T-helper 2 cell treated with Interferon-gamma antibody and Interleukin-4, amounts not matched to agents 100 ng/mL and 5 ng/mL, for 36 hours (primary cell): ENCODE measurements around the gene ALDH8A1. TPM values are rescaled to one million over a fixed set of nuclear protein-coding genes. Genes with fewer than 3 reads are reported as not detected.
"Not testable (repeated sequence)": the region's sequence is repeated elsewhere in the genome, so short reads cannot be mapped to it uniquely, and the experiment has no call there.

Source experiments
- intact Hi-C: fragments of 100-400 bp; cut with micrococcal nuclease; formaldehyde crosslinking; loops from one replicate; pipeline ENCODE4 v1.15.1; 2023
- total RNA-seq: library from RNA; stranded (reverse); gene quantifications from 2 replicates; pipeline ENCODE4 v1.2.3, GENCODE V29; 2022

Gene ALDH8A1
- total RNA-seq, 1 donor from 2014 or later = 2.7 TPM

- intact Hi-C loops = no loop called here
Observed at GRCh38 chr6:134918418-134918961, 31.4 kb downstream of the ALDH8A1 start.

DNA sequence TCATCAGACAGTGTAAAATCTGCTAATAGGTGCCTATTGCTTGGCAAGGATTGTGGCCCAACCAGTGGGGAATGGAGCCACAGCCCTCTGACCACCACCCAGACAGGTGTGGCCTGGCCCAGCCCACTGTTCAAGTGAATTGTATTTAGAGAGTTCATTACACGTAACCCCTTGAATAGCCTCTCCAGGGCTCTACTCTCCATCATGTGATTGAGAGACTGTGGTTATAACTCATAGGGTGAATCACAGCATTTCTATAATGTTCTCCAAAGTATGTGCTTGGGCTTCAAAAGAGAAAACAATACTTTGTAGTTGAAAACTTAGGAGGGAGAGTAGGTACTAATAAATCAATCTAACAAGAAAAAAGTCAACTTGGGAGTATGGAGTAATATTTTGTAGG, 38.4 kb downstream of the ALDH8A1 start:
- intact Hi-C loops = no loop called here

- intact Hi-C loops = no loop called here
Observed at GRCh38 chr6:134910593-134910935, 39.3 kb downstream of the ALDH8A1 start.

GRCh38 chr6:134909701-134910592, 40.0 kb downstream of the ALDH8A1 start:
- intact Hi-C loops = no loop called here

- intact Hi-C loops = no loop called here
Observed at GRCh38 chr6:134908906-134909516, 40.9 kb downstream of the ALDH8A1 start.

DNA sequence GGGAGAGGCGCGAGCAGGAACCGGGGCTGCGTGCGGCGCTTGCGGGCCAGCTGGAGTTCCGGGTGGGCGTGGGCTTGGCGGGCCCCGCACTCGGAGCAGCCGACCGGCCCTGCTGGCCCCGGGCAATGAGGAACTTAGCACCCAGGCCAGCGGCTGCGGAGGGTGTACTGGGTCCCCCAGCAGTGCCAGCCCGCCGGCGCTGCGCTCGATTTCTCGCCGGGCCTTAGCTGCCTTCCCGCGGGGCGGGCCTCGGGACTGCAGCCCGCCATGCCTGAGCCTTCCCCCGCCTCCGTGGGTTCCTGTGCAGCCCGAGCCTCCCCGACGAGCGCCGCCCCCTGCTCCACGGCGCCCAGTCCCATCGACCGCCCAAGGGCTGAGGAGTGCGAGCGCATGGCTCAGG, 45.2 kb downstream of the ALDH8A1 start:
- intact Hi-C loops = not testable (repeated sequence)

GRCh38 chr6:134903448-134903847, 46.5 kb downstream of the ALDH8A1 start:
- intact Hi-C loops = no loop called here

DNA sequence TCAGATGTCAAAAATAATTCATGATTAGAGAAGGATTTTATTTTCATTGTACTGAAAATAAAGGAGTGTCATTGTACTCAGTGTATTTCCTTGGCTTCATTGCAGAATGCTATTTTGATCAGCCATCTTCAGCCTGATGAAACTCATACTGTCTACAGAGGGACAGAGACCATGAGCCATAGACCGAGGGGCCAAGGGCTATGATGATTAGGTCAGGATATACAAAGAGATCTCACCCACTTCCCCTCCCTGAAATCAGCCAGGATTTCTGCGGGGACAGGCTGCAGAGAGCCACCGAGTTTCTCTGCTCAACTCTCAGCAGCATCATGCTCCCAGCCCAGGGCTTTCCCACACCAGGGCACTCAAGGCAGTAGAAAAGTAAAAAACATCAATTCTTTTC, 47.0 kb downstream of the ALDH8A1 start:
- intact Hi-C loops = no loop called here

DNA sequence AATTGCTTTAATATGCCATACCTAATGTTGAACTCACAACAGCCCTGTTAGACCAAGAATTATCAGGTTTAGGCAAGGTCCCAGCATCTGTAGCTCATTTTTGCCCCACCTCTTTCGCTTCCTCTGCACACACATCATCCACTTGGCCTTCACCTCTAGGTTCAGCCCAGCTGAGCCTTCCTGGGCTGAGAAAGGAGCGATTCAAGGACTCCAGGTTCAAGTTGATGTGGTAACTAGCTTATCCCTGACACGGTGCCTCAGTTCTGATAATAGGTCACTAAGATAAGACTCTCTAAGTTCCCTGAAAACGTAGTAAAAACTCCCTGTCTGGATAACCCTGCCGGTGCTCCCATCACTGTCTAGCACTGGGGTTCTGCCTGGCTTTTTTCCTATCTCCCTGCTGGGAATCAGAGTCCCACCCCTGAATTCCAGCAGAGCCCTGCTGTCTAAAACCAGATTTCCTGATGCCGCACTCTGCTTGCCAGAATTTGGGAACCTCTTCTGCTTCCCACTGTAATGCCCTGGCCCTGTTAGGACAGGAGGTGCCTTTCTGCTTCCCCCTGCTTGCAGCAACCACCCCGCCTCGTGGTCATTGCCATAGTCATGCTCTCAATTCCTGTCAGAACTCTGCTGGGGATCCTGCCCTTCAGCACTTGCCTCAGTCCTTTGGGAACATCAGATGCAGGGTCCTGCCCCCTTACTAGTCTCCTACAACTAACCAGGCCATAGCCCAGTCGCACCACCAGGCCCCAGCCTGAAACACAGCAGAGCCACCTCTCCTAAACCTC, 47.6 kb downstream of the ALDH8A1 start:
- intact Hi-C loops = no loop called here

GRCh38 chr6:134898575-134898974, 51.3 kb downstream of the ALDH8A1 start:
- intact Hi-C loops = no loop called here

GRCh38 chr6:134898166-134898565, 51.7 kb downstream of the ALDH8A1 start:
- intact Hi-C loops = not testable (repeated sequence)

GRCh38 chr6:134896910-134897309, 53.0 kb downstream of the ALDH8A1 start:
- intact Hi-C loops = no loop called here

DNA sequence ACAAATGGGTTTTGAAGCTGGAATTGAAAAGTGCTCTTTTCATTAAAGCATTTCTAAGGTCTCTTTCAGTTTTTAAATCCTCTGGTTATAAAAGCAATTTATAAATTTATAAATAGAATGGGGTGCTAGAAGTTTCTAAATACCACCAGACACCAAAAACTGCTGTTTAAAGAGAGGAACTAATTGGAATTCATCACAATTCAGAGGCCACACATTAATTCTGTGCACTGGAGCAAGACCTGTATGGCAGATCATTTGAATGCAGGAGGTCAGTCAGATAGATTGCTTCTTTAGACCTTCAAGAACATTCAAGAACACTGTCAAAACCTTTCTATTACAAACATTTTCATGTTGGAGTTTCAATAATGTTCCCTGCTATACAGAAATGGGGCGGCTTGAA, 55.1 kb downstream of the ALDH8A1 start:
- intact Hi-C loops = no loop called here

DNA sequence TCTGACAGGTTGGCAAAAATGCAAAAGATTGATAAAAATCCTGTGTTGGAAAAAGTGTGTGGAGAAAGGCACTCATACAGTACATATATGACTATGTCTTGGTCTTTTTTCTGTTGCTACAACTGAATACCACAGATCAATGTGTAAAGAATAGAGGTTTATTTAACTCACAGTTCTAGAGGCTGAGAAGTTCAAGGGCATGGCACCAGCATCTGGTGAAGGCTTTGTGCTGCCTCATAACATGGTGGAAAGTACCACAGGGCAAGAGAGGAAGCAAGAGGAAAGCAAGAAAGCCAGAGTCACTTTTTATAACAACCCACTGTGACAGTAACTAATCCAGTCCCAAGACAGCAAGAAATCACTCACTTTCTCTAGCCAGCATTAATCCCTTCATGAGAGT, 57.5 kb downstream of the ALDH8A1 start:
- intact Hi-C loops = no loop called here

DNA sequence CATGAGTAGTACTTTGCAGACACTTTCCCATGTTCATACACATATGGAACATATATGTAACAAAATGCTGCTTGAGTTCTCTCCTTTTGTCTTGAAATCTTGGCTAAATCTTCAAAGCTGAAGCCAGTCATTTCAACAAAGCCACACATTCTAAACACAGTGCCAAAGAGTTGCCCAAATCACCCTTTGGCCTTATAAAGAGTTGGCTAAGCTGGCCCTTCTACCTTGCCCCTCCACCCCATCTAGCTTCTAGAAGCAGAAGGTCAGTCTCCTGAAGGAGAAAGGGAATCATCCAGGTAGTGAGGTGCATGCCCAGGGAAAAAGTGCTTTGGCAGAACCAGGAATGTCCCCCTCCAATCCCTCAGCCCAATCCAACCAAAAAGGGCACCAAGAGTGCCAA, 58.3 kb downstream of the ALDH8A1 start:
- intact Hi-C loops = no loop called here

DNA sequence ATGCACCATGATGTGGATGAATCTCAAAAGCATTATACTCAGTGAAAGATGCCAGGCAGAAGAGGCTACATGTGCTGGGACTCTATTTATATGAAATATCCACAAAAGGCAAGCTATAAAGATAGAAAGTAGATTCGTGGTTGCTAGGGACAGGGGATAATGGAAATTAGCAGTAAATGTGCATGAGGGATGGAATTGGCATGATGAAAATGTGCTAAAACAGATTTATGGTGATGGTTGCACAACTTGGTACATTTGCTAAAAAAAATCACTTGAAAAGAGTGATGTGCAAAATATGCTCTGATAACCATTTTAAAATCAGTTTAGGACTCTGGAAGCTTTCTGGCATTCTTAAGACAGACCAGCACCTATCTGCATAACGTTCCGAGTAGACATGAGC, 61.6 kb downstream of the ALDH8A1 start:
- intact Hi-C loops = loop anchor here (10.0 kb wide), 1 partner anchor 244 kb away; no protein-coding TSS in a partner anchor

GRCh38 chr6:134884752-134885151, 65.1 kb downstream of the ALDH8A1 start:
- intact Hi-C loops = loop anchor here (5.0 to 10.0 kb wide), 2 partner anchors 240 to 762 kb away; no protein-coding TSS in a partner anchor

- intact Hi-C loops = loop anchor here (5.0 to 10.0 kb wide), 2 partner anchors 239 to 761 kb away; no protein-coding TSS in a partner anchor
Observed at GRCh38 chr6:134883314-134883713, 66.6 kb downstream of the ALDH8A1 start.

DNA sequence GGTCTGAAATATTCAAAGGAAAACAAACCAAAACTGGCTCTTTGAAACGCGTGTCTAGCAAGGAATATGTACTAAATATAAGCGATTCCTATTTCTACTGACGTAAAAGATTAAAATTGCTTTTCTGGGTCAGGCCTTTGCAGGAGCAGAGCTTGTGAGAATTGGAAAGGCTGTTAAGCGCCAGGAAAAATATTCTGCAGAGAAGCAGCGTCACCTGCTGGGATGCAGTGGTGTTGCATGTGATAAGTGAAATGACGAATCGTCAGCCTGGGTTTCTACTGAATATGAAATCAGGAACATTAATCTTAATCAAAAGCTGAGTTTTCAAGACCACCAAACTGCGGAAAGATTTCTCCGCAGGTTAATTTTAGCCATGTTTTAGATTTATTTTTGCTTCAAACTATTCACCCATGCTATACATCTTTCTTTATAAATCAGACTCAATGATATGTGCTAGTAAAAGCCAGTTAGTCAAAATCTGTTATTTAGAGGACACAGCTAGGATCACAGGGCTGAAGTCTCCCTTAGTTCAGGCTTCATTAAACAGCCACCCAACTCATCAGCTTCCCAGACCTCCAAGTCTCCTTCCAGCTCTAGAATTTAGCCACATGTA, 67.4 kb downstream of the ALDH8A1 start:
- intact Hi-C loops = loop anchor here (1.0 to 10.0 kb wide), 4 partner anchors 238 to 760 kb away; no protein-coding TSS in a partner anchor

- intact Hi-C loops = loop anchor here (5.0 to 10.0 kb wide), 2 partner anchors 236 to 758 kb away; no protein-coding TSS in a partner anchor
Observed at GRCh38 chr6:134880487-134881190, 69.3 kb downstream of the ALDH8A1 start.
